ENCODE results near the gene GHRHR. TPM values are rescaled to one million over a fixed set of nuclear protein-coding genes. Genes with fewer than 3 reads are reported as not detected.
A peak's percentile ranks its signal among the peaks of the same experiment; 100 is the strongest.

Gene GHRHR
- total and polyA plus RNA-seq, 2 donors from 2014 or later: 0.75 TPM; not detected in 1

DNA sequence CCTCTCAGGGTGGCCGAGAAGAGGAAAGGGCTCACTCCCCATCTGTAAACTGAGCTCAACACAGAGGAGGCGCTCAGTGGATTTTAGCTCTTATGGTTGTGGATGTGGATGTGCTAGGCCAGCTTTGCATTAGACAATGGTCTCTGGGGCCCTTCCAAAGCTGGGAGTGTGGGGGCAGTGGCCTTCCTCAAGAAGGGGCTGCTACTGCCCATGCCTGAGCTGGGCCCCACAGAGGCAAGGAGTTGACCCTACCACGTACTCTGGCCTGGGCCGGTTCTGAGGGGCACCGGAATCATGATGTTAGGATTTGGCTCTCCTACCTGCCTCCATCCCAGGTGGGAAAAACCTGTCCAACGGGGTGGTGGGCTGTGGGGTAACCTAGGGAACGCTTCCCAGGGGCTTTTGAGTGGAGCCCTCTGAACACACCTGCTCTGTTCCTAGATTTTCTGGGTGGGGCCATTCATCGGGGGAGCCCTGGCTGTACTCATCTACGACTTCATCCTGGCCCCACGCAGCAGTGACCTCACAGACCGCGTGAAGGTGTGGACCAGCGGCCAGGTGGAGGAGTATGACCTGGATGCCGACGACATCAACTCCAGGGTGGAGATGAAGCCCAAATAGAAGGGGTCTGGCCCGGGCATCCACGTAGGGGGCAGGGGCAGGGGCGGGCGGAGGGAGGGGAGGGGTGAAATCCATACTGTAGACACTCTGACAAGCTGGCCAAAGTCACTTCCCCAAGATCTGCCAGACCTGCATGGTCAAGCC lies 40.6 kb upstream of the GHRHR start:
- Histone ChIP-seq H3K27ac (ENCODE audit: low read depth in 2 of 2, low read length in 2 of 2) (no peak overlapping the region), H3K4me3 (ENCODE audit: low read length in 3 of 3) (no peak overlapping the region), H3K4me1 (ENCODE audit: control insufficient read depth in 2 of 3, insufficient read depth in 2 of 3, low read depth in 1 of 3, low read length in 3 of 3) (peaks cover 0 to 9% (median 3%) of the 10 kb centered on the region in 3 donors), H3K36me3 (ENCODE audit: control insufficient read depth in 2 of 3, insufficient read depth in 3 of 3, low read length in 3 of 3) (peaks cover 0 to 42% (median 17%) of the 10 kb centered on the region in 3 donors), H3K9ac (ENCODE audit: low read length in 3 of 3) (no peak overlapping the region), H3K27me3 (ENCODE audit: control insufficient read depth, insufficient read depth, low read length) (no peaks in the 10 kb centered on the region), H3K9me3 (ENCODE audit: control insufficient read depth in 2 of 3, insufficient read depth in 1 of 3, low read length in 3 of 3) (peaks cover 0 to 9% (median 0%) of the 10 kb centered on the region in 3 donors)
- intact Hi-C loops (cut with DNase I): no loop called here
- TF ChIP-seq, protein P1, sequence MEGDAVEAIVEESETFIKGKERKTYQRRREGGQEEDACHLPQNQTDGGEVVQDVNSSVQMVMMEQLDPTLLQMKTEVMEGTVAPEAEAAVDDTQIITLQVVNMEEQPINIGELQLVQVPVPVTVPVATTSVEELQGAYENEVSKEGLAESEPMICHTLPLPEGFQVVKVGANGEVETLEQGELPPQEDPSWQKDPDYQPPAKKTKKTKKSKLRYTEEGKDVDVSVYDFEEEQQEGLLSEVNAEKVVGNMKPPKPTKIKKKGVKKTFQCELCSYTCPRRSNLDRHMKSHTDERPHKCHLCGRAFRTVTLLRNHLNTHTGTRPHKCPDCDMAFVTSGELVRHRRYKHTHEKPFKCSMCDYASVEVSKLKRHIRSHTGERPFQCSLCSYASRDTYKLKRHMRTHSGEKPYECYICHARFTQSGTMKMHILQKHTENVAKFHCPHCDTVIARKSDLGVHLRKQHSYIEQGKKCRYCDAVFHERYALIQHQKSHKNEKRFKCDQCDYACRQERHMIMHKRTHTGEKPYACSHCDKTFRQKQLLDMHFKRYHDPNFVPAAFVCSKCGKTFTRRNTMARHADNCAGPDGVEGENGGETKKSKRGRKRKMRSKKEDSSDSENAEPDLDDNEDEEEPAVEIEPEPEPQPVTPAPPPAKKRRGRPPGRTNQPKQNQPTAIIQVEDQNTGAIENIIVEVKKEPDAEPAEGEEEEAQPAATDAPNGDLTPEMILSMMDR (IDR thresholded peaks at IDR 0.05; ENCODE audit: borderline replicate concordance, extremely low read depth, insufficient read depth): no peak
- FAIRE-seq (no peak), DNase-seq (peak in 2 of 5 donors; percentile 33 to 51)

DNA sequence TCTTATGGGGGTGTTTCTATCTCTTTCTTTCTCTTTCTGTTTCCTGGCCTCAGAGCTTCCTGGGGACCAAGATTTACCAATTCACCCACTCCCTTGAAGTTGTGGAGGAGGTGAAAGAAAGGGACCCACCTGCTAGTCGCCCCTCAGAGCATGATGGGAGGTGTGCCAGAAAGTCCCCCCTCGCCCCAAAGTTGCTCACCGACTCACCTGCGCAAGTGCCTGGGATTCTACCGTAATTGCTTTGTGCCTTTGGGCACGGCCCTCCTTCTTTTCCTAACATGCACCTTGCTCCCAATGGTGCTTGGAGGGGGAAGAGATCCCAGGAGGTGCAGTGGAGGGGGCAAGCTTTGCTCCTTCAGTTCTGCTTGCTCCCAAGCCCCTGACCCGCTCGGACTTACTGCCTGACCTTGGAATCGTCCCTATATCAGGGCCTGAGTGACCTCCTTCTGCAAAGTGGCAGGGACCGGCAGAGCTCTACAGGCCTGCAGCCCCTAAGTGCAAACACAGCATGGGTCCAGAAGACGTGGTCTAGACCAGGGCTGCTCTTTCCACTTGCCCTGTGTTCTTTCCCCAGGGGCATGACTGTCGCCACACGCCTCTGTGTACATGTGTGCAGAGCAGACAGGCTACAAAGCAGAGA lies 39.9 kb upstream of the GHRHR start:
- Histone ChIP-seq H3K27ac (ENCODE audit: low read depth in 2 of 2, low read length in 2 of 2) (no peak overlapping the region), H3K36me3 (ENCODE audit: control insufficient read depth in 2 of 3, insufficient read depth in 3 of 3, low read length in 3 of 3) (peaks cover 0 to 42% (median 17%) of the 10 kb centered on the region in 3 donors), H3K9ac (ENCODE audit: low read length in 3 of 3) (no peak overlapping the region), H3K4me1 (ENCODE audit: control insufficient read depth in 2 of 3, insufficient read depth in 2 of 3, low read depth in 1 of 3, low read length in 3 of 3) (peaks cover 0 to 9% (median 0%) of the 10 kb centered on the region in 3 donors), H3K9me3 (ENCODE audit: control insufficient read depth in 2 of 3, insufficient read depth in 1 of 3, low read length in 3 of 3) (peaks cover 0 to 9% (median 0%) of the 10 kb centered on the region in 3 donors), H3K4me3 (ENCODE audit: low read length in 3 of 3) (no peak overlapping the region), H3K27me3 (ENCODE audit: control insufficient read depth, insufficient read depth, low read length) (no peaks in the 10 kb centered on the region)
- intact Hi-C loops (cut with DNase I): no loop called here
- TF ChIP-seq, protein P1 (IDR thresholded peaks at IDR 0.05; ENCODE audit: borderline replicate concordance, extremely low read depth, insufficient read depth): no peak
- DNase-seq: peak in 2 of 5 donors; percentile 27 to 35
- FAIRE-seq: no peak

DNA sequence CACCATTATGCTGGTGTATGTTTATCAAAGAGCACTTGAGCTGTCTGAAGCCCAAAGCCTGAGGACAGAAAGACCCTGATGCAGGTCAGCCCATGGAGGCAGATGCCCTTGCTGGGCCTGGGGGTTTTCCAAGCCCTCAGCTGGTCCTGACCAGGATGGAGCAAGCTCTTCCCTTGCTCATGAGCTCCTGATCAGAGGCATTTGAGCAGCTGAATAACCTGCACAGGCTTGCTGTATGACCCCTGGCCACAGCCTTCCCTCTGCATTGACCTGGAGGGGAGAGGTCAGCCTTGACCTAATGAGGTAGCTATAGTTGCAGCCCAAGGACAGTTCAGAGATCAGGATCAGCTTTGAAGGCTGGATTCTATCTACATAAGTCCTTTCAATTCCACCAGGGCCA lies 39.1 kb upstream of the GHRHR start:
- peaks cover 0 to 9% (median 0%) of the 10 kb centered on the region in 3 donors for H3K9me3 ChIP-seq (ENCODE audit: control insufficient read depth in 2 of 3, insufficient read depth in 1 of 3, low read length in 3 of 3)
- DNase-seq: peak in 1 of 5 donors; percentile 26
- H3K27ac ChIP-seq (ENCODE audit: low read depth in 2 of 2, low read length in 2 of 2): no peak overlapping the region
- no peak overlapping the region for H3K4me3 ChIP-seq (ENCODE audit: low read length in 3 of 3)
- H3K27me3 ChIP-seq (ENCODE audit: control insufficient read depth, insufficient read depth, low read length): no peaks in the 10 kb centered on the region
- peaks cover 0 to 42% (median 17%) of the 10 kb centered on the region in 3 donors for H3K36me3 ChIP-seq (ENCODE audit: control insufficient read depth in 2 of 3, insufficient read depth in 3 of 3, low read length in 3 of 3)
- TF ChIP-seq, protein P1 (IDR thresholded peaks at IDR 0.05; ENCODE audit: borderline replicate concordance, extremely low read depth, insufficient read depth): no peak
- intact Hi-C loops (cut with DNase I): no loop called here
- H3K4me1 ChIP-seq (ENCODE audit: control insufficient read depth in 2 of 3, insufficient read depth in 2 of 3, low read depth in 1 of 3, low read length in 3 of 3): peaks cover 0 to 12% (median 0%) of the 10 kb centered on the region in 3 donors
- no peak overlapping the region for H3K9ac ChIP-seq (ENCODE audit: low read length in 3 of 3)
- FAIRE-seq: no peak

Measured in kidney (tissue), 14 donors.